Astrocyte (in vitro differentiated cells and primary cell): ENCODE data around the gene TMCC1. TPM values are rescaled to one million over a fixed set of nuclear protein-coding genes. Genes with fewer than 3 reads are reported as not detected.

ENCODE experiments used
- DNase-seq: peaks from one replicate; pipeline ENCODE4 v3.0.0-alpha.2; 2010; ENCODE audit warnings: low read depth
- FAIRE-seq: peaks from 2 replicates; lab custom pipeline; 2011; peaks lifted over from hg19 to GRCh38; lab: Jason Lieb, UNC
- H2AFZ ChIP-seq: 2 replicates; pipeline ENCODE4 v1.6.0; 2012; ENCODE audit warnings: low read depth, low read length, inconsistent platforms
- H3K27ac ChIP-seq: 2 replicates; pipeline ENCODE4 v1.5.1; 2011; ENCODE audit warnings: low read depth, low read length, inconsistent platforms
- H3K27me3 ChIP-seq: 2 replicates; pipeline ENCODE4 v1.6.0; 2011; ENCODE audit warnings: low read length, inconsistent platforms; ENCODE audit not compliant: insufficient read depth
- H3K36me3 ChIP-seq: 2 replicates; pipeline ENCODE4 v1.5.1; 2011; ENCODE audit warnings: low read length, inconsistent platforms; ENCODE audit not compliant: insufficient read depth
- H3K4me1 ChIP-seq: 2 replicates; pipeline ENCODE4 v1.5.1; 2011; ENCODE audit warnings: low read length, inconsistent platforms; ENCODE audit not compliant: insufficient read depth
- H3K4me2 ChIP-seq: 2 replicates; pipeline ENCODE4 v1.6.0; 2012; ENCODE audit warnings: low read length, inconsistent platforms
- H3K4me3 ChIP-seq: 2 replicates; pipeline ENCODE4 v1.5.1; 2011; ENCODE audit warnings: low read depth, mild to moderate bottlenecking, low read length, inconsistent platforms; ENCODE audit not compliant: insufficient read depth
- H3K79me2 ChIP-seq: 2 replicates; pipeline ENCODE4 v1.6.0; 2012; ENCODE audit warnings: mild to moderate bottlenecking, low read length, inconsistent platforms; ENCODE audit not compliant: insufficient read depth
- H3K9ac ChIP-seq: 2 replicates; pipeline ENCODE4 v1.6.0; 2012; ENCODE audit warnings: mild to moderate bottlenecking, low read length, inconsistent platforms
- H3K9me3 ChIP-seq: 2 replicates; pipeline ENCODE4 v1.5.1; 2012; ENCODE audit warnings: low read depth, mild to moderate bottlenecking, low read length, inconsistent platforms; ENCODE audit not compliant: insufficient read depth
- H4K20me1 ChIP-seq: 2 replicates; pipeline ENCODE4 v1.6.0; 2012; ENCODE audit warnings: low read length, inconsistent platforms; ENCODE audit not compliant: insufficient read depth
- H3K27ac Mint-ChIP-seq: one replicate; pipeline ENCODE4 v1.8.0; 2021; ENCODE audit warnings: mild to moderate bottlenecking, mixed read lengths; ENCODE audit not compliant: unreplicated experiment
- H3K27me3 Mint-ChIP-seq: one replicate; pipeline ENCODE4 v1.8.0; 2021; ENCODE audit warnings: low read depth, mixed read lengths; ENCODE audit not compliant: unreplicated experiment
- H3K36me3 Mint-ChIP-seq: one replicate; pipeline ENCODE4 v1.8.0; 2021; ENCODE audit warnings: low read depth, mixed read lengths; ENCODE audit not compliant: unreplicated experiment
- H3K4me1 Mint-ChIP-seq: one replicate; pipeline ENCODE4 v1.8.0; 2021; ENCODE audit warnings: low read depth, mixed read lengths; ENCODE audit not compliant: unreplicated experiment
- H3K4me3 Mint-ChIP-seq: one replicate; pipeline ENCODE4 v1.8.0; 2021; ENCODE audit warnings: mild to moderate bottlenecking, moderate library complexity, mixed read lengths; ENCODE audit not compliant: unreplicated experiment
- H3K9me3 Mint-ChIP-seq: one replicate; pipeline ENCODE4 v1.8.0; 2021; ENCODE audit warnings: mild to moderate bottlenecking, mixed read lengths; ENCODE audit not compliant: unreplicated experiment
- CTCF ChIP-seq: IDR thresholded peaks from 2 replicates; pipeline ENCODE4 v1.5.1; 2011; ENCODE audit warnings: low read depth, mild to moderate bottlenecking, inconsistent platforms, low read length, moderate library complexity; ENCODE audit not compliant: insufficient read depth
- EZH2 ChIP-seq: IDR thresholded peaks from 2 replicates; pipeline ENCODE4 v1.6.1; 2012; ENCODE audit warnings: mild to moderate bottlenecking, low read length, inconsistent platforms; ENCODE audit not compliant: insufficient read depth
- total RNA-seq: library from RNA; stranded (reverse); gene quantifications from 2 replicates; pipeline ENCODE4 v1.2.1, GENCODE V29; 2021

TMCC1 gene
- total RNA-seq, 1 donor from 2014 or later: 37.9 TPM

GRCh38 chr3:129695230-129695629, 198.3 kb downstream of the TMCC1 start:
- Histone ChIP-seq H3K27me3 (no peaks in the 10 kb centered on the region), H3K4me2 (no peak overlapping the region), H3K27ac (no peak overlapping the region), H3K79me2 (no peaks in the 10 kb centered on the region), H2AFZ (no peak overlapping the region), H3K9ac (no peak overlapping the region), H3K9me3 (peaks cover 4% of the 10 kb centered on the region), H4K20me1 (no peaks in the 10 kb centered on the region), H3K4me1 (no peaks in the 10 kb centered on the region), H3K4me3 (no peak overlapping the region), H3K36me3 (no peaks in the 10 kb centered on the region)
- peaks cover 2% of the 10 kb centered on the region for H3K4me1 Mint-ChIP-seq
- no peaks in the 10 kb centered on the region for H3K27me3 Mint-ChIP-seq
- H3K36me3 Mint-ChIP-seq: peaks cover 23% of the 10 kb centered on the region
- TF ChIP-seq EZH2 (no peak), CTCF (no peak)
- H3K9me3 Mint-ChIP-seq: peaks cover 12% of the 10 kb centered on the region
- DNase-seq (no peak), FAIRE-seq (no peak)
- no peak overlapping the region for H3K27ac Mint-ChIP-seq
- no peak overlapping the region for H3K4me3 Mint-ChIP-seq

GRCh38 chr3:129694228-129694627, 199.3 kb downstream of the TMCC1 start:
- Mint-ChIP-seq H3K4me3 (no peak overlapping the region), H3K27ac (no peak overlapping the region), H3K4me1 (peaks cover 5% of the 10 kb centered on the region), H3K36me3 (peaks cover 23% of the 10 kb centered on the region), H3K9me3 (peaks cover 12% of the 10 kb centered on the region), H3K27me3 (no peaks in the 10 kb centered on the region)
- FAIRE-seq (no peak), DNase-seq (no peak)
- no peak for TF ChIP-seq CTCF
- no peak for TF ChIP-seq EZH2
- H2AFZ ChIP-seq: no peak overlapping the region
- H3K79me2 ChIP-seq: no peaks in the 10 kb centered on the region
- H3K36me3 ChIP-seq: no peaks in the 10 kb centered on the region
- no peaks in the 10 kb centered on the region for H3K27me3 ChIP-seq
- no peak overlapping the region for H3K4me2 ChIP-seq
- H3K4me3 ChIP-seq: no peak overlapping the region
- H3K4me1 ChIP-seq: no peaks in the 10 kb centered on the region
- H3K9me3 ChIP-seq: peaks cover 4% of the 10 kb centered on the region
- no peaks in the 10 kb centered on the region for H4K20me1 ChIP-seq
- H3K27ac ChIP-seq: no peak overlapping the region
- no peak overlapping the region for H3K9ac ChIP-seq

- no peaks in the 10 kb centered on the region for H3K36me3 ChIP-seq
- no peak for FAIRE-seq
- no peak overlapping the region for H3K27ac Mint-ChIP-seq
- H3K4me1 ChIP-seq: peaks cover 8% of the 10 kb centered on the region
- H3K27me3 Mint-ChIP-seq: no peaks in the 10 kb centered on the region
- H3K9me3 ChIP-seq: peaks cover 4% of the 10 kb centered on the region
- peaks cover 20% of the 10 kb centered on the region for H3K4me1 Mint-ChIP-seq
- H3K27ac ChIP-seq: no peak overlapping the region
- H3K27me3 ChIP-seq: no peaks in the 10 kb centered on the region
- DNase-seq: no peak
- peaks cover 7% of the 10 kb centered on the region for H4K20me1 ChIP-seq
- peaks cover 21% of the 10 kb centered on the region for H3K36me3 Mint-ChIP-seq
- no peak overlapping the region for H2AFZ ChIP-seq
- no peak overlapping the region for H3K4me2 ChIP-seq
- H3K9me3 Mint-ChIP-seq: peaks cover 11% of the 10 kb centered on the region
- no peak overlapping the region for H3K4me3 ChIP-seq
- H3K4me3 Mint-ChIP-seq: no peak overlapping the region
- TF ChIP-seq EZH2 (no peak), CTCF (no peak)
- no peaks in the 10 kb centered on the region for H3K79me2 ChIP-seq
- H3K9ac ChIP-seq: no peak overlapping the region
These were observed 200.8 kb downstream of the TMCC1 start for GRCh38 chr3:129692743-129693142.
